GM18520 (cell line): ENCODE data around the gene BATF3.

ENCODE experiments used
- ATAC-seq: cut with Tn5 transposase; IDR thresholded peaks from one replicate; pipeline ENCODE4 v1.9.1; 2021; ENCODE audit not compliant: unreplicated experiment

The BATF3 gene

DNA sequence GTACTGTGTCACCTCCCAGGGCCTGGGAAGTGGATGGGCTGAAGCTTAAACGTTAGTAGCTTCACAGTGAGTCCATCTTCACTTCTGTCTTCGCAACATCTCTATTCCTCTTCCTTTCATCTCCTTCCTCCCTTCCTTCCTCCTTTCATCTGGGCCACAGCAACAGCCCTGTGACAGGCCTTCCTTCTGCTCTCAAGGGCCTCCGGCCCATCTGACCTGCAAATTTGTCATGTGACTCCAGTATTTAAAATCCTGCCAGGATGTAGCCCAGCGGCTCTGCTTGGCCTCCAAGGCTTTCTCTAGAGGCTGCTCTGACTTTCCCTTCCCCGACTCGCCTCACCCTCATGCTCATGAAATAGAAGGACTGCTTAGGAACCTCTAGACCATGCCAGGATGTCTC, 10.9 kb upstream of the BATF3 start:
- ATAC-seq, result no peak

- no peak for ATAC-seq
Observed at GRCh38 chr1:212703991-212704564, 4.4 kb upstream of the BATF3 start.

DNA sequence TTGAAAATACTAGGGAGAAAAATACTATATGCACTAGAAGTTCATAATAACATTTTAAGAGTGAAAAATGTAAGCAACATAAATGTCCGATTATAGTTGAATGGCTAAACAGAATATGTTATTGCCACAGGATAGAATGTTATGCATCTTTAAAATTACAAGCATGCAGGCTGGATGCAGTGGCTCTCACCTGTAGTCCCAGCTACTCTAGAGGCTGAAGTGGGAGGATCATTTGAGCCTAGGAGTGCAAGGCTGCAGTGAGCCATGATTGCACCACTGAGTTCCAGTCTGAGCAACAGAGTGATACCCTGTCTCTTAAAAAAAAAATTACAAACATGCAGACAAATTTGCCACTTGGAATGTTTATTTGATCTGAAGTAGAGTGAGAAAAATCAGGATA, 3.0 kb upstream of the BATF3 start:
- ATAC-seq, result no peak

GRCh38 chr1:212701910-212702309, 2.3 kb upstream of the BATF3 start:
- no peak for ATAC-seq

- ATAC-seq, result peak; percentile 26
Observed at GRCh38 chr1:212700892-212701819, 1.5 kb upstream of the BATF3 start.

GRCh38 chr1:212700223-212700891, 717 bp upstream of the BATF3 start:
- ATAC-seq, result no peak

DNA sequence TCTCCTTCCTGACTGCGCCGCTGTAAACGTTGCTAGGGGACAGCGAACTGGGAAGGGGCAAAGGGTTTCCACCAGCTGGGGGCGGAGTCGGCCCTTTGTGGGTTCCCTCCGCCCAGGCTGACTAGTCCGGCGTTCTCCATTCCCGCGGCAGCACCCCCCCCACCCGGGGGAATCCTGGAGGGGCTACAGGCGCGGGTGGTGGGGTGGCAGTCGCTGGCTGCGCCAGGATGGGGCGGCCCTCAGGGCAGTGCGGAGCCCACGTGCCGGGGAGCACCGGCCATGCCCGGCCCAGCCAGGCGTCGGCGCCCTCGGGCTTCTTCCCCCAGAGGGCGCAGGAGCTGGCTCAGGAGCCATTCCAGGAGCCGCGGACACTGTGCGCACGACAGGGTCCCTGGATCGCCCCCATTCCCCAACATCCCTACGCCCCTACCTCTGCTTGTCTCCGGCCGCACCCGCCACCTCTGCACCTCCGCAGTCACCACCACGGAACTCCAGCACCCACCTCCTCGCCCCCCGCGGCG, 476 bp downstream of the BATF3 start:
- ATAC-seq, result no peak

- ATAC-seq, result no peak
Observed at GRCh38 chr1:212698467-212699103, 1.1 kb downstream of the BATF3 start.

GRCh38 chr1:212696721-212697331, 2.8 kb downstream of the BATF3 start:
- no peak for ATAC-seq

DNA sequence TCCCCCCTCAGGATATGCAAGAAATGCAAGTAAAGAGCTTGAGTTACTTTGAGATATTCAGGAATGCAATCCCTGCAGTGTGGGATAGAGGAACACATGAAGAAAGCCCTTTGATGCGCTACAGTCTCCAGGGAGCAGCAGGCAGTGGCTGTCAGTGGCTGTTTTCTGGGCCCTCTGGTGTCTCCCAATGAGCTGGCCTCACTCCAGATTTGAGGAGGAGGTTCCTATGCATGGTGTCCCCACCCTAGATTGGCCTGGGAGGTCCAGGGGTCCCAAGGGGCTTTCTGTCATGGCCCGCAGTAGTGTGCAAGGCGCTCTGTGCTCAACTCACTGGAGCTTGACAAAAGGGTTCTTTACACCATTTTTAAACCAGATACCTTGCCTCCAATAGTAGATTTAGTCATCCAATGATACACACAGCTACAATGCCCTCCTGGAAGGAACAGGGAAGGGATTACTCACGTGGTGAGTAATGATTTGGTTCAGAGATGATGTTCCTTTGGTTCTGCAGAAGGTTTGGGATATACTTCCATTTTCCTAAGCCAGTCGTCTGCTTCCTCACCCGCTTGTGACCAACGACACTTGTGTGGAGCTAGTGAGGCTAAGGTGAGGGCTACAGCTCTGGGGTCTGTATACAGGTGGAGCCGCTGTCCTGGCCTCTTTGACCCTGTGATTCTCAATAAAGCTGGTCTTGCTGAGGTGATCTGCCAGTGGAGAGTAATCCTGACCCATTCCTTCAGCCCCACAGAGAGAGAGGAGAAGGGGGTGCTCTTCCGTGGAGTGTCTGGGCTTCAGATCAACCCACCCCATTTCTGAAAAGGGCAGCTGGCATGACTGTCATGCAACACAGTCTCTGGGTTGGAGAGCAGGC, 6.6 kb downstream of the BATF3 start:
- ATAC-seq, result no peak

DNA sequence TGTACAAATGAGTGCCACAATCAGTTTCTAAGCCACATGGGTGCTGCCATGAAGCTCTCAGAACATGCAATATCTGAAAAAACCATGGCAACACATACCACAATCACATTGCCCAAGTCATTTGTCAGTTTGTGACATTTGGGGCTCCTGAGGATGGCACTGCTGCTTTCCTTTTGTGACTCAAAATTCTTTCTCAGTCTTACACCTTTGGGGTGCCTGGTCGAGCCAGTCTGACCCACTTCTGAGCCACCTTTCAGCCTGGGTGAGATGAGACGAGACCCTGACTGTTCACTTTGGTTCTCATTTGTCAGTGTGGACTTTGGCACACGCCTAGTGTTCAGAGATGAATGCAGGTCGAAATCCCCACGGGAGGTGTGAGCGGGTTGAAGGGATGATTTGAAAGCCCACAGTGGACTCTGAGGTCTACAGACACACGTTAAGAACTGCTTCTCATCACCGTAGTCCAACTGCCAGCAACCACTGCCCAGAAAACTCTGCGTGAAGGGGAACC, 8.0 kb downstream of the BATF3 start:
- ATAC-seq, result peak; percentile 78

GRCh38 chr1:212690816-212691403, 8.7 kb downstream of the BATF3 start:
- ATAC-seq, result no peak

DNA sequence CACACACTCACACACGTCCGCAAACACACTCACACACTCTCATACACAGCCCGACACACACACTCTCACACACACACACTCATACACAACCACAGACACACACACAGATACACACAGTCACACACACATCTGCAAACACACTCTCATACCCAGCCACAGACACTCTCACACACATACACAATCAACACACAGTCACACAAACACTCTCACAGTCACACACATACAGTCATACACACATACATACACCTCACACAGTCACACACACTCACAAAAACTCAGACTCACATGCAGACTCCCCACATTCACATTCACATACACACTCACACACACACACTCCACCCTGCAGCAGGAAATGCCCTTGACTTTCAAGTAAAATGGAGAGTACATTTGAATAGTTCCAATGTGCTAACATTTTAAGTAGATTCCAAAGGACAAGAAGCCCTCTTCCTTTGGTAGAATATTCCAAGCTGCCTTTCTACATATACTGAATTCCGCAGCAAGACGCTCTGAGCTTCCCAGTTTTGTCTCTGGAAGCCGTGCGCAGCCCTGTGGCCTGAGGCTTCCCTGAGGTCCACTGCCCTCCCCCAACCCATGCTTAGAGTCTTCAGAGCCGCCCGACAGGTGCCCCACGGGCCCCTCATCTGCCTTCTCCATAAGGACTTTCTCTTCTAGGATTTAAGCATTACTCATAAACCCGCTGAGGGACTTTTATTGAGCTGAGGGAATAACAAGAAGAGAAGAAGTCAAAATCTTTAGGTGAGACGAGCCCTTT, 9.7 kb downstream of the BATF3 start:
- ATAC-seq, result no peak

- ATAC-seq, result no peak
Observed at GRCh38 chr1:212689196-212689725, 10.4 kb downstream of the BATF3 start.

- ATAC-seq, result no peak
Observed at GRCh38 chr1:212688341-212689047, 11.1 kb downstream of the BATF3 start.

- ATAC-seq, result no peak
Observed at GRCh38 chr1:212687811-212688210, 11.8 kb downstream of the BATF3 start.

DNA sequence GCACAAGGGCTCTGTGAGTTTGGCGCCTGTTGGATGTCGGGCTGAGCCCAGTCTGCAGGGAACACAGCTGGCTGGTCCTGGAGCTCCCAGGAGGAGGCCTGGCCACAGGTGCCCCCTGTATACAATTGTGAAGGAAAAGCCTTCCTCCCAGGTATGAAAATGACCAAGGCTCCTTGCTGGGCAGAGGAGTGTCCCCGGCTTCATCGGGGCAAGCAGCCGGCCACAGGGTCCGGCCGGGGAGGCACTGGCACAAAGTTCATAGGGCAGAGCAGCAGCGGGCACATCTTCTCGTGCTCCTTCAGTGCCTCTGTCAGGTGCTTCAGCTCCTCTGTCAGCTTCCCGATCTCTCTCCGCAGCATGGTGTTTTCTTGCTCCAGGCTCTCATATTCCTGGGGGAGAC, 13.0 kb downstream of the BATF3 start:
- no peak for ATAC-seq

DNA sequence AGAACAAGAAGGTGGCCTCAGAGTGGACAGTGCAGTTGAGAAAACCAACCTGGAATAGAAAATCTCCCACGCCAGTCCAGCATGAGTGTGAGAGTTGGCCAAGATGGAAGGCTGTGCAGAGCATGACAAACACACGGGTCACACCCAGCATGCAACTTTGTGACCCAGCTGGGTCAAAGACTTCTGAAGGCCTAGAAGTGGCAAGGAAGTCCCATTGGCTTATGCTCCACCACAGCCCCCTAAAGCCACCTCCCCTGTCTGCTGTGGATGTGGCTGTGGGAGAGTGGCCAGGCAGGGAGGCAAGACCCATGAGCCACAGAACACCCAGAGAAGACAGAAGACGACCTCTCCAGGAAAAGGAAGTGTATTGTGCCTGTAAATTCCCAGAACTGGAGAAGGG, 13.6 kb downstream of the BATF3 start:
- ATAC-seq, result no peak
